MM.1S (cell line): ENCODE data around the gene CDON.

ENCODE experiments used
- CTCF ChIP-seq: fragments of 300-600 bp; sonication (generic); IDR thresholded peaks from 2 replicates; pipeline ENCODE4 v1.5.1; 2016; ENCODE audit warnings: antibody characterized with exemption, low read length, mixed read lengths
- EZH2phosphoT487 ChIP-seq: fragments of 300-600 bp; sonication (generic); IDR thresholded peaks from 2 replicates; pipeline ENCODE4 v1.6.1; 2018; ENCODE audit warnings: antibody characterized with exemption, low read length

GRCh38 chr11:125942771-125943428 is 119.8 kb downstream of the CDON start:
- TF ChIP-seq CTCF: no peak
- no peak for TF ChIP-seq EZH2phosphoT487
